ENCODE data around the gene SSTR3.

The SSTR3 gene

GRCh38 chr22:37169947-37170688 is 42.2 kb downstream of the SSTR3 start:
- no peak for DNase-seq

DNA sequence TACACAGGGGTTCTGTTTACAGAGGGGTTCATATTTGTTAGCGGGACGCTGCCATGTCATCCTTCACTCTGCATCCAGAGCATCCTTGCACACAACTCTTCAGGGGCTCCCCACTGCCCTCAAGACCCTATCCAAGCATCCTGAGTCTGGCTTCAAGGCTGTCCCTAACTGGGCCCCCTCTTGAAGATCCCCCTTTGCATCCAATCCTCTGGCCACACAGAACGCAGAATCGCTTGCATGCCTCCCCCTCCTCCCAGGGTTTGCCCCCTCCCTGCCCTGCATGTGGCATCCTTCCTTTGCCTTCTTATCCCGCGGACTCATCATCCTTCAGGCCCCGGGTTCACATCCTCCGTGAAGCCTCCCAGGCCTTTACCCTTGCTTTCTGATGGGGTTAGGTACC is 42.9 kb downstream of the SSTR3 start:
- DNase-seq: no peak

- DNase-seq: no peak
Observed at GRCh38 chr22:37167981-37168647, 44.2 kb downstream of the SSTR3 start.

- no peak for DNase-seq
Observed at GRCh38 chr22:37167176-37167980, 44.9 kb downstream of the SSTR3 start.

GRCh38 chr22:37166675-37167066 is 45.6 kb downstream of the SSTR3 start:
- peak in 51 of 56 donors; percentile 5 to 86 (median 57) for DNase-seq

DNA sequence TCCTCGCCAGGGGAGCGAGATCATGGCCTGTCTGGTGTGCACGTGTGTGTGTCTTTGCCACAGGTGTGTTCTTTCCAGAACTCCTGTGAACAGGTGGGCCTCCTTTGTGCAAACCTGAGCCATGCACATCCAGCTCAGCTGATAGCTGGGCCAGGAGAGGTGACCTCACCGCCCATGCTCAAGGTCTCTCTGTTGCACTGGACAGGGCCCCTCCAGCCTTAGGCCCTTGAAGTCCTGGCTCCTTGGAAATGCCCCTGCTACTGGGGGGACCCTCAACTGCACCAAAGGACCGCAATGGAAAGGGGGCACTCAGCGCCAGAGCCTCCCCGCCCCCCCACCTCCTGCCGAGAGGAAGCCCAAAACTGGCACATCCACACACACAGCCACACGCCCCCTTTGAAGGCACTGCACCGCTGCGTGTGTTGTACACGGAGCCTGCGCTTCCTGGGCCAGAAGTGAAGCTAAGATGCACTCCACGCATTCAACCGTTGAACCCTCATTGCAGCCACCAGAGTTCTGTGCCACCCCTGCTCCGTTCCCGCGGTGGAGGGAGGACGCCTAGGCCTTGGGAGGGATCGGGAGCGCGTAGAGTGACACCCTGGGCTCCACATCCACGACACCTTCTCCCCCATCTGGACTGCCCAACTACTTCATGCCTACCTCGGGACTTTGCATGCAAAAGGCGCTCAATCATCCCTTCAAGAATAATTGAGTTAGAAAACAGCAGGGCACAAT is 46.2 kb downstream of the SSTR3 start:
- no peak for DNase-seq

DNA sequence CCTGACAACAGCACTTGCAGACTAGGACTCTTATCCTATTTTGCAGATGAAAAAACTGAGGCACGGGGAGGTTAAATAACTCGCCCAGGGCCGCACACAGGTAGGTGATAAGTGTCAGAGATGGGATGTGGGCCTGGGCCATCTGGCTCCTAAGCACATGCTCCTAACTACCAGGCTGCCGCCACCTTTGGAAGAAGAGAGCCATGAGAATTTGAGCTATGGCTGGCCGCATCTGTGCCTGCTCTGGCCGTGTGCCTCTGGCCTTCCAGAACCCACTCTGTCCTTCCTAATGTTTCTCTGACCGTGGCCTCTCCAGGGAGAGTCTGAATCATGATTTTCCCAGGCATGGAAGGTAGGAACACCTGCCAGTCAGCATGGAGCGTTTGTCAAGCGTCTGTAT is 47.2 kb downstream of the SSTR3 start:
- DNase-seq: no peak

- DNase-seq: no peak
Observed at GRCh38 chr22:37164505-37164887, 47.8 kb downstream of the SSTR3 start.

DNA sequence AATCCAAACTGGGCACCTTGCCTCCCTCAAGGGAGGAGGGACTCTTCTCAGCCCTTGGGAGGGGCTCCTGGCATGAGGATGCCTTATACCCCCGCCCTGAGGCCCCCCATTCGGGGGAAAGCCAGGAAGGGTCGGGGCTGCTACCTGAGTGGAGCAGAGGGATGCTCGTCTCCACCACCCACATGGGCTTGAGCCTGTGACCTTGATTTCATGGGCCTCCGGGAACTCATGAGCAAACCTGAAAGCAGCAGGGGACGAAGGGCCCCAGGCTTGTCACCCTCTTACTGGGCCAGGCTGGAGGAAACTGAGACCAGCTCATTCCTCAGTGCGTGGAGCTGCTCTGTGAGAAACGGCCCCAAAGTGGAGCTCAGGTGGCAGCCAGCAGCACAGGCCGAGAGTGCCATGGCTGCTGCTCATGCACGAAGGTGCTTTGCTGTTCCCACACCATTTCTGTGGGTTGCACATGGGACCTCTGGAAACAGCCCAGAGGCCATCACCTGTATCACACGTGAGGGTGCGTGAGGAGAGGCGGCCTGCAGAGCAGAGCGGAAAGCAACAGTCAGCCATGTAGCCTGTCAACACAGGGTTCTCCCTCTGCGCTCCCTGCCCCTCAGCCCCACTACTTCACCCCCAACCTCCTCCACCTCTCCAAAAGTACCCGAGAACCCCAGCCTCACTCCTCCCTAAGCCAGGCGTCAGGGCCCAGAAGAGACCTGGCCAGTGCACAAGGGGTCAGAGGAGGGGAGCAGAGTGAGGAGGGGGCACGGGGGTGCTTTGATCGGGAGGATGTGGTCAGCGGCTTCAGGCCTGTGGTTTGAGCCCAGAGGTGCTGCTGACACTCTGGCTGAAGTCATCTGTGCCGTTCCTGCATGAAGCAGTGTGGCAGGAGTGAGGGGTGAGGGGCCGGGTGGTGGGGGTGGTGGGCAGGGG is 48.4 kb downstream of the SSTR3 start:
- DNase-seq: no peak

GRCh38 chr22:37163096-37163489 is 49.2 kb downstream of the SSTR3 start:
- DNase-seq: no peak

- DNase-seq: no peak
Observed at GRCh38 chr22:37162221-37163095, 49.8 kb downstream of the SSTR3 start.

DNA sequence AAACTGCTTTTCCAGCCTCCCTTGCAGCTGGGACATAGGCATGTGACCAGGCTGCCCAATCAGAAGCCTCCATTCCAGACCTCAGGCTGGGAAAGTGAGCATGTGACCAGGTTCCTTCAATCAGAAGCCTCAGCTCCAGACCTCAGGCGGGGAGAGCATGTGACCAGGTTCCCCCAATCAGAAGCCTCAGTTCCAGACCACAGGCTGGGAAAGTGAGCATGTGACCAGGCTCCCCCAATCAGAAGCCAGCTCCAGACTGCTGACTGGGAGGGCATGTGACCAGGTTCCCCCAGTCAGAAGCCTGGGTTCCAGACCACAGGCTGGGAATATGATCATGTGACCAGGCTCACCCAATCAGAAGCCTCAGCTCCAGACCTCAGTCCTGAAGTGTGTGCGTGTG is 50.8 kb downstream of the SSTR3 start:
- peak in 2 of 56 donors; percentile 5 to 56 for DNase-seq

DNA sequence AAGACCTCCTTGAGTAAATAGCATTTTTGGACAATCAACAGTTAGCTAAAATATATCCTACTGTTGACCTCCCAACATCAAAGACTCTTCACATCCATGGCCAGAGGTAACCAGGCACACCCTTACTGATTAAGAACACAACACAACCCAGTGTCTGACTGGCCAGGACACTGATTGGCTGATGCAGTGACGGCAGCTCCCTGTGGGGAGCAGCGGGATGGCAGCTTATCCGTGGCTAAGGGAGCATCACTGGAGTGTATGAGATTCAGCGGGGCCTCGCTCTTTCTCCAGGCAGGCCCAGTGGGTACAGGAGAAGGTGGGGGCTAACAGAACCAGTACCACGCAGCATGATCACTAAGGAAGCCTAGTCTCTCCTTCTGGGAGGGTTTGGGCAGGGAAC is 52.2 kb downstream of the SSTR3 start:
- DNase-seq: no peak

GRCh38 chr22:37158963-37159290 is 53.4 kb downstream of the SSTR3 start:
- no peak for DNase-seq

DNA sequence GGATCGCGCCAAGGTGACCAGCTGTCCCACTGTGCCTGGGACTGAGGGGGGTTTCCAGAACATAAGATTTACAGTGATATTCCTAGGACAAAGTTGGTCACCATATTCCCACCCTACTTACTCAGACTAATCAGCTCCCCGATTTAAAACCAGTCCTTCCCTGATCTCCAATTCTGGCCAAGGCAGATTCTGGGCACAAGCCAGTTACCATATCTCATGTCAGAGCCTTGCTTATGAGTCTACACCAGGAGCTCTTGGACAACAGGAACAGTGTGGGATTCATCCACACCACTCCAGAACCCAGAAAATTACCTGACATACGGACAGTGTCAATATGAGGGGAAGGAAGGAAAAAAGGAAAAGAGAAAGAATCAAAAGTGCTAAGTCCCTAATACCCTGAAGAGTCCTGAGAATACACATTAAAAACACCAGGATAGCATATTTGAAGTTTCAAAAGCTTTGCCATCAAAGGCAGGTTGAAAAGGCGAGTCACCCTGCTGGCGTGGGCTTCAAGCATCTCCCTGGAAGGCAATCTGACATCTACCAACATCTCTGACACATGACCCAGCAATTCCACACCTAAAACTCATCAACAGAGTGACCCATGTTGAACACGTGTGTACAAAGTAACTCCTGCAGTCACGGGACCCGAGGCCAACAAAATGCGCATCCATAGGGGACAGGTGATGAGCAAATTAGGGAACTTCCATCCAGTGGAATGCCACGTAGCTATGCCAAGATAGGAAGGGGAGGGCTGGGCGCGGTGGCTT is 54.6 kb downstream of the SSTR3 start:
- no peak for DNase-seq

- no peak for DNase-seq
Observed at GRCh38 chr22:37156686-37157435, 55.4 kb downstream of the SSTR3 start.

DNA sequence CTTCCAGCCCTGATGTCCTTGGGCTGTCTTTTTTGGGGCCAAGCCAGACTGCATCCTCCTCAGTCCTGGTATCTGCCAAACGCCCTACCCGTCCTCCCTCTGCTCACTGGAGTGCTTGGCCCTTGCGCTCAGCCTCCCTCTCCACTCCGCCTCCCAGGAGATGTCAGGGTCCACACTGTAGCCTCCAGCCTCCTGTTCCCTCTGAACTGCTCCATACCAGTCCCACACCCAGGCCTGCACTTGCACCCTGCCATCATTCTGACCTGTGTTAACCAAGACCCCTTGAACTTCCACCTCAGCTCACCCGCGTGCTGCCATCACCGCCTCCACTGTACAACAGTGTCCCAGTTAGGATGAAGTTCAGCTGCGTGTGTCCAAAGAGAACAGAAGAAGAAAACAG is 56.3 kb downstream of the SSTR3 start:
- no peak for DNase-seq
